Osteocyte (in vitro differentiated cells): ENCODE results near the gene NDUFC2. TPM values are rescaled to one million over a fixed set of nuclear protein-coding genes. Genes with fewer than 3 reads are reported as not detected.

Experiments
- DNase-seq: peaks from one replicate; pipeline ENCODE4 v3.0.0; 2021; ENCODE audit warnings: mixed read lengths; ENCODE audit not compliant: unreplicated experiment; ENCODE audit errors: extremely low spot score
- H3K27ac Mint-ChIP-seq: one replicate; pipeline ENCODE4 v1.8.0; 2021; ENCODE audit warnings: mild to moderate bottlenecking, mixed read lengths; ENCODE audit not compliant: unreplicated experiment
- H3K27me3 Mint-ChIP-seq: one replicate; pipeline ENCODE4 v1.8.0; 2021; ENCODE audit warnings: mixed read lengths; ENCODE audit not compliant: unreplicated experiment
- H3K36me3 Mint-ChIP-seq: one replicate; pipeline ENCODE4 v1.8.0; 2021; ENCODE audit warnings: mixed read lengths; ENCODE audit not compliant: unreplicated experiment
- H3K4me1 Mint-ChIP-seq: one replicate; pipeline ENCODE4 v1.8.0; 2021; ENCODE audit warnings: mixed read lengths; ENCODE audit not compliant: unreplicated experiment
- H3K4me3 Mint-ChIP-seq: one replicate; pipeline ENCODE4 v1.8.0; 2021; ENCODE audit warnings: mild to moderate bottlenecking, moderate library complexity, mixed read lengths; ENCODE audit not compliant: unreplicated experiment
- H3K9me3 Mint-ChIP-seq: one replicate; pipeline ENCODE4 v1.8.0; 2021; ENCODE audit warnings: mixed read lengths; ENCODE audit not compliant: unreplicated experiment
- CTCF ChIP-seq: fragments of 200-600 bp; sonication (generic); IDR thresholded peaks from 2 replicates; pipeline ENCODE4 v1.5.0; 2021; ENCODE audit warnings: antibody characterized with exemption, mild to moderate bottlenecking, moderate library complexity
- long read RNA-seq: library from polyadenylated mRNA; unstranded; transcript quantifications from one replicate; pipeline ENCODE4 v2.0.0, GENCODE V29; 2021
- total RNA-seq: library from RNA; stranded (reverse); gene quantifications from 2 replicates; pipeline ENCODE4 v1.2.1, GENCODE V29; 2021

Gene NDUFC2
- 182 and 199 TPM in 2 replicates for total RNA-seq
- long read RNA-seq, transcript NDUFC2-201 (3 exons, 2,518 nt) = major isoform, 87 of 139 reads
- long read RNA-seq, partial matches to known transcripts = 1 of 139 reads
- long read RNA-seq, other reads (novel, unspliced or antisense) = 50 of 139 reads

- DNase-seq = peak; percentile 93
- Mint-ChIP-seq H3K9me3 (no peaks in the 10 kb centered on the region), H3K4me1 (peaks cover 31% of the 10 kb centered on the region), H3K27ac (peak within 1 kb of the TSS; percentile 98), H3K4me3 (peak within 1 kb of the TSS; percentile 90), H3K36me3 (peaks cover 5% of the 10 kb centered on the region), H3K27me3 (no peaks in the 10 kb centered on the region)
- TF ChIP-seq CTCF = no peak
Observed at GRCh38 chr11:78079232-78080083, at the start of gene NDUFC2. TSS of gene NDUFC2 (minus strand) at chr11:78079862. CDS start at chr11:78079744, 118 bp downstream.

- Mint-ChIP-seq H3K4me1 (no peaks in the 10 kb centered on the region), H3K9me3 (no peaks in the 10 kb centered on the region), H3K36me3 (no peaks in the 10 kb centered on the region), H3K4me3 (no peak overlapping the region), H3K27me3 (no peaks in the 10 kb centered on the region), H3K27ac (peak overlapping the region; percentile 34)
- DNase-seq = no peak
- TF ChIP-seq CTCF = no peak
Observed at GRCh38 chr11:78127403-78127802, 47.7 kb upstream of the NDUFC2 start.

GRCh38 chr11:78112582-78113275 lies 33.1 kb upstream of the NDUFC2 start:
- no peaks in the 10 kb centered on the region for H3K27me3 Mint-ChIP-seq
- no peaks in the 10 kb centered on the region for H3K4me1 Mint-ChIP-seq
- DNase-seq = no peak
- H3K9me3 Mint-ChIP-seq = no peaks in the 10 kb centered on the region
- H3K27ac Mint-ChIP-seq = no peak overlapping the region
- peaks cover 10% of the 10 kb centered on the region for H3K36me3 Mint-ChIP-seq
- no peak for TF ChIP-seq CTCF
- H3K4me3 Mint-ChIP-seq = no peak overlapping the region

GRCh38 chr11:78111298-78111697 lies 31.6 kb upstream of the NDUFC2 start:
- Mint-ChIP-seq H3K36me3 (peaks cover 13% of the 10 kb centered on the region), H3K27me3 (no peaks in the 10 kb centered on the region), H3K27ac (no peak overlapping the region), H3K4me3 (no peak overlapping the region), H3K9me3 (no peaks in the 10 kb centered on the region), H3K4me1 (no peaks in the 10 kb centered on the region)
- no peak for TF ChIP-seq CTCF
- no peak for DNase-seq

GRCh38 chr11:78110830-78111229 lies 31.2 kb upstream of the NDUFC2 start:
- Mint-ChIP-seq H3K9me3 (no peaks in the 10 kb centered on the region), H3K27me3 (no peaks in the 10 kb centered on the region), H3K4me1 (no peaks in the 10 kb centered on the region), H3K4me3 (no peak overlapping the region), H3K36me3 (peaks cover 14% of the 10 kb centered on the region), H3K27ac (no peak overlapping the region)
- TF ChIP-seq CTCF = no peak
- no peak for DNase-seq
